Measurements from ENCODE around the gene CNKSR3.

Gene CNKSR3

GRCh38 chr6:154536999-154537398, 26.5 kb upstream of the CNKSR3 start:
- TF ChIP-seq CTCF (conservative IDR thresholded peaks at IDR 0.05; ENCODE audit: low read length), result no peak
- no peak for DNase-seq (ENCODE audit: low read depth)
- H3K4me3 ChIP-seq (ENCODE audit: low read length), result no peak overlapping the region

GRCh38 chr6:154536255-154536654, 25.8 kb upstream of the CNKSR3 start:
- no peak for DNase-seq (ENCODE audit: low read depth)
- H3K4me3 ChIP-seq (ENCODE audit: low read length), result no peak overlapping the region
- no peak for TF ChIP-seq CTCF (conservative IDR thresholded peaks at IDR 0.05; ENCODE audit: low read length)

GRCh38 chr6:154535851-154536250, 25.4 kb upstream of the CNKSR3 start:
- TF ChIP-seq CTCF (conservative IDR thresholded peaks at IDR 0.05; ENCODE audit: low read length), result no peak
- no peak for DNase-seq (ENCODE audit: low read depth)

GRCh38 chr6:154535147-154535546, 24.7 kb upstream of the CNKSR3 start:
- DNase-seq (ENCODE audit: low read depth), result no peak
- H3K4me3 ChIP-seq (ENCODE audit: low read length), result no peak overlapping the region
- no peak for TF ChIP-seq CTCF (conservative IDR thresholded peaks at IDR 0.05; ENCODE audit: low read length)

More at GRCh38 chr6:154535851-154536250, 25.4 kb upstream of the CNKSR3 start:
- H3K4me3 ChIP-seq (ENCODE audit: low read length), result no peak overlapping the region

- TF ChIP-seq CTCF (conservative IDR thresholded peaks at IDR 0.05; ENCODE audit: low read length), result no peak
- H3K4me3 ChIP-seq (ENCODE audit: low read length), result no peak overlapping the region
- DNase-seq (ENCODE audit: low read depth), result no peak
Observed at GRCh38 chr6:154534531-154534930, 24.0 kb upstream of the CNKSR3 start.

GRCh38 chr6:154532426-154532825, 21.9 kb upstream of the CNKSR3 start:
- TF ChIP-seq CTCF (conservative IDR thresholded peaks at IDR 0.05; ENCODE audit: low read length), result no peak
- H3K4me3 ChIP-seq (ENCODE audit: low read length), result no peak overlapping the region
- DNase-seq (ENCODE audit: low read depth), result no peak

- DNase-seq (ENCODE audit: low read depth), result no peak
- H3K4me3 ChIP-seq (ENCODE audit: low read length), result no peak overlapping the region
- TF ChIP-seq CTCF (conservative IDR thresholded peaks at IDR 0.05; ENCODE audit: low read length), result no peak
Observed at GRCh38 chr6:154529957-154530356, 19.5 kb upstream of the CNKSR3 start.

All from AG10803 (cell line).